PC-9 (cell line): ENCODE data around the gene C2orf42.

Source experiments
- EZH2 ChIP-seq: fragments of 200-600 bp; sonication (generic); IDR thresholded peaks from 2 replicates; pipeline ENCODE4 v1.8.0; 2017; ENCODE audit warnings: antibody characterized with exemption, low read depth
- TF ChIP-seq, protein P1 (sequence below): fragments of 200-600 bp; sonication (generic); conservative IDR thresholded peaks from 2 replicates; pipeline ENCODE4 v1.6.1; 2017; ENCODE audit warnings: mixed run types, antibody characterized with exemption, mild to moderate bottlenecking, moderate library complexity

DNA sequence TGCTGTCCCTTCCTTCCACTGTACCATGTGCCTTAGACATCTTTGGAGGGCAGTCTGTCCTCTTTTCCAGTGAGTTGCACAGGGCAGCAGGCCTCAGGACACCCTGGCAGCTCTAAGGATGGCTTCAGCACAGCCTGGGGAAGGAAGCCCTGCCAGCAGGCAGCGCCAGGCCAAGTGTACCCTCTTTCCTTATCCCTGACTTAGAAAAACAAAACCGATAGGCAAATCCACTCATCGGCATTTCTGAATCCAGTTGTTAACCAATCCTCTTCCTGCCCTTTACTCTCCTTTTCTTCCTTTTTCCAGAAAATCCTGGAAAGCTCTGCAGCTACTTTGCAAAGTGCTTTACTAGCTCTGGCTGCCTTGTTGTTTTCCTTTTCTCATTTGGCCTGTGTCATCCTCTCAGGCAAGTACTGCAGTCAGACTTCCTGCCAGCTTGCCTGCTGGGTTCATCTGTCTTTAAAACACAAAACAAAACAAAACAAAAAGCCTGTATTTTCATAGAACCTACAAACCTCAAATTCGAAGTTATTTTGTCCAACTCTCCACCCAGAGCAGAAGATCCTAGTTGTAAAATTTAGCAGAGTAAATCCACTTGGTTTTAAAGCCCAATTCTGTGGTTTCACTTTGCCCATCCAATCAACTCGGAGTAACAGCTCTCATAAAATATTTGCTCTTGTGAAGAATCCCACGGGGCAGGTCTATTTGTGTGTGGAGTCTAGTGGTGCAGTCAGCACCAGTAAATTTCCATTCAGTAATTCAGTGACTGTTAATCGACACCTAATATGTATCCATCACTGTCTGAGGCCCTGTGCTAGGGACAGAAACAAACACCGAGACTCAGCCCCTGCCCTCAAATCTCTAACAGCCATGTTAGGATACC is 58.3 kb downstream of the C2orf42 start:
- TF ChIP-seq, protein P1, sequence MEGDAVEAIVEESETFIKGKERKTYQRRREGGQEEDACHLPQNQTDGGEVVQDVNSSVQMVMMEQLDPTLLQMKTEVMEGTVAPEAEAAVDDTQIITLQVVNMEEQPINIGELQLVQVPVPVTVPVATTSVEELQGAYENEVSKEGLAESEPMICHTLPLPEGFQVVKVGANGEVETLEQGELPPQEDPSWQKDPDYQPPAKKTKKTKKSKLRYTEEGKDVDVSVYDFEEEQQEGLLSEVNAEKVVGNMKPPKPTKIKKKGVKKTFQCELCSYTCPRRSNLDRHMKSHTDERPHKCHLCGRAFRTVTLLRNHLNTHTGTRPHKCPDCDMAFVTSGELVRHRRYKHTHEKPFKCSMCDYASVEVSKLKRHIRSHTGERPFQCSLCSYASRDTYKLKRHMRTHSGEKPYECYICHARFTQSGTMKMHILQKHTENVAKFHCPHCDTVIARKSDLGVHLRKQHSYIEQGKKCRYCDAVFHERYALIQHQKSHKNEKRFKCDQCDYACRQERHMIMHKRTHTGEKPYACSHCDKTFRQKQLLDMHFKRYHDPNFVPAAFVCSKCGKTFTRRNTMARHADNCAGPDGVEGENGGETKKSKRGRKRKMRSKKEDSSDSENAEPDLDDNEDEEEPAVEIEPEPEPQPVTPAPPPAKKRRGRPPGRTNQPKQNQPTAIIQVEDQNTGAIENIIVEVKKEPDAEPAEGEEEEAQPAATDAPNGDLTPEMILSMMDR: no peak
- TF ChIP-seq EZH2: no peak
